Measurements from ENCODE around the gene FN3K.
A peak's percentile ranks its signal among the peaks of the same experiment; 100 is the strongest.

The FN3K gene

GRCh38 chr17:82703935-82704865 is 31.2 kb upstream of the FN3K start:
- no peak for DNase-seq

DNA sequence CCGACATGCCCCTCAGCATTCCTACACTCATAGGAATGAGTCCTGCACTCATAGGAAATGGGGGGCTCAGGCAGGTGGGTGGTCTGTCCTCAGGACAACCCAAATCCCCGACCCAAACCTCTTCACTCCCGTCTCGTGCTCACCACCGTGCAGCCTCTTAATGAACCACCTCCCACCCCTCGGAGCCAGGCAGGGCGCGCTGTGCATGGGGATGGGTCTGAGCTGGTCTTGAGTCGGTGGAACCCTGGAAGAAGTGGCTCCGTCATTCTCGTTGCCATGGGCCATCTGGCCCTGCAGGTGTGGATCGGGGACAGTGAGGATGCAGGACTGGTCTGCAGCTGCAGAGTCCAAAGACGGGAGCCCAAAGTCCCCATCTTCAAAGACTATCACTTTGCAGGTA is 30.5 kb upstream of the FN3K start:
- DNase-seq, result no peak

- no peak for DNase-seq
These were observed 29.7 kb upstream of the FN3K start for GRCh38 chr17:82705756-82706155.

GRCh38 chr17:82709024-82709675 is 26.3 kb upstream of the FN3K start:
- DNase-seq, result no peak

DNA sequence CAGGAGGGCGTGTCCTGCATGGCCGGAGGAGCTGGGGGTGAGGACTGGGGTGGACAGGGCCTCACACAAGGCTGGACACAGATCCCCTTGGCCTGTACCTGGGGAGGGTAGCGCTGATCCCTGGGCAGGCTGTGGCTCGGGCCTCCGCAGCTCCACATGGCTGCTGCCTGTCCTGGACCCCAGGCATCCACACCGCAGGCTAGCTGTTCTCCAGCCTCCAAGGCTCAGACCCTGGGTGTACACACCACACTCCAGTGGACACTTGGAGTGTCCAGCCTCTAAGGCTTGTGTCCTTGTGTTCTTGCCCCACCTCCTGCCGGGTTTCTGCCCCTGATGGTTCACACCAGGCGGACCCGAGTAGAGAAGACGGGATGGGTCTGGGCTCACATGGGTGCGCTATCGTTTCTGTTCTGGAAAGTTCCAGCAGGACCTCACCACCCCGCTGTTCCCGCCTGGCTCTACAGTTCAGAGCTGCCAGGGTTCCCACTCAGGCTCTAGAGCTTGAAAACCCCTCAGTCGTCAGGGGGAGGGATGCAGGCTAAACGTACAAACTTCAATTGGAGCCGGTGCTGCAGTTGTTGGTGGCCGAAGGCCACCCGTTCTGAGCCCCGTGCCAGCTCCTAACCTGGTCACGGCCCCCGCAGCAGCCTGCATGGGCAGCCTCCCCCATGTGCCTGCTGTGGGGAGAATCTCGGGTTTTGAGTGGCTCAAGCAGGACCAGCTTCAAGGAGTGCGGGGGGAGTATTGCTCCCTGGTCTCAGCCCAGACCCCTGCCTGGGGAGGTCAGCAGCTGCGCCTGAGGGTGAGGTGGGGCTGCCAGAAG is 25.5 kb upstream of the FN3K start:
- DNase-seq, result no peak

DNA sequence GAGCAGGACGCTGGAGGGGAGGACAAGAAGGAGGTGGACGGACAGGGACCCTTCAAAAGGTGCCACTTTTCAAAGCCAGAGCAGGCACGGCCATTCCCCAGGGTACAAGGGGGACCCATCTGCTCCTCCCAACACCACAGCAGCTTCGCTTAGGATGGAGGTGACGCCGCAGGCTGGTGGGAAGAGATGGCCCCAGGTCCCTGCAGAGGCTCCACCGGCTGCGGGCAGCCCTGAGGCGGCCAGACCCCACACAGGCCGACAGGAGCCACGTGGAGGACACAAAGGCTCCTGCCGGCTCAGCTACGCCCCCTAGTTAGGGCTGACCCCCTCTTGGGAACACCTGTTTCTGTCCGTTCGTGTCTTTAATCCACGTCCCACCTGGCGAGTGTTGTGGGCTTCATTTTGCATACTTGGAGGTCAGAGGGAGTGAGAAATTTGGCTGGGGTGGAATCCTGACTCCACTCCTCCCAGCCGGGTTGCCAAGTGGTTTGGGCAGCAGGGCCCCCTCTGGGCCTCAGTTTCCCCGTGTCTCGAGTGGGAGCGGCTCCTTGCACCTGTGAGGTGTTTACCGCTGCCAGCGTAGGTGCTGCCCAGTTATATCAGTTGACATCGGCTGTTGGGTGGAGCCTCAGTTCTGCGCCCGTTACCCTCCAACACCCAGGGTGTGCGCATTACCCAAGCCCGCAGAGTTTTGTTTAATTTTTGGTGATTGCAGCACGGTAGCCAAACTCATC is 24.7 kb upstream of the FN3K start:
- no peak for DNase-seq

GRCh38 chr17:82713071-82713723 is 22.2 kb upstream of the FN3K start:
- no peak for DNase-seq

DNA sequence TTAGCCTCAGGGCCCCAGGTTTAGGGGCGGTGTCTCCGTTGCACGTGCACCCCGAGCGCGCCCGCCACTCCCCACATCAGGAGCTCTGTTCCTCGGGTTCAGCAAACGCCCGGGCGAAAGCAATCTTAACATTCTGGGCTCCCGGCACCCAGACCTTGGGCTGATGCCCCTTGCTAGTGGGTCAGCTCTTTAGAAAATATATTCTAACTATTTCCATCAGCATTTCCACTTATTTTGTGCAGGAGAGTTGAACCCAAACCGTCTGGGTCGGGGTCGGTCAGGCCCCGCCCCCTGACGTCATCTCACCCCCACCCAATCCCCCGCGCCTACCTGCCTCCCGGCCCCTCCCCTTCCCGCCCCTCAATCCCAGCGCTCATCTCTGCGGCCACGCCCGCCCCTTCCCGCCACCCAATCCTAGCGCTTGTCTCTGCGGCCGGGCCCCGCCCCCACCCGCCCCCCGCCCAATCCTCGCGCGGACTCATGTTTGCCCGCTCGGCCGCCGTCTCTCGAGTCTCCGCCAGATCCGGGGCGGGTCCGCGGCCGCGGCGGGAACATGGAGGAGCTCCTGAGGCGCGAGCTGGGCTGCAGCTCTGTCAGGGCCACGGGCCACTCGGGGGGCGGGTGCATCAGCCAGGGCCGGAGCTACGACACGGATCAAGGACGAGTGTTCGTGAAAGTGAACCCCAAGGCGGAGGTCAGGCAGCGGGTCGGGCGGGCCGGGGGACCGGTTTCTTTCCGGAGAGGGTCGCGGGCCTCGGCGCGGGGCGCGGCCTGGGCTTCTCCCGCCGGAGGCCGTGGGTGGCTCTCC is 19.0 kb upstream of the FN3K start, which contains the start of gene FN3KRP:
Gene FN3KRP, plus strand, starts transcription at position 504 of the 808 bp plus-strand sequence. Its CDS starts 50 bp downstream, at position 554.
- peak; percentile 93 for DNase-seq

- no peak for DNase-seq
These were observed 16.3 kb upstream of the FN3K start for GRCh38 chr17:82718986-82719685.

DNA sequence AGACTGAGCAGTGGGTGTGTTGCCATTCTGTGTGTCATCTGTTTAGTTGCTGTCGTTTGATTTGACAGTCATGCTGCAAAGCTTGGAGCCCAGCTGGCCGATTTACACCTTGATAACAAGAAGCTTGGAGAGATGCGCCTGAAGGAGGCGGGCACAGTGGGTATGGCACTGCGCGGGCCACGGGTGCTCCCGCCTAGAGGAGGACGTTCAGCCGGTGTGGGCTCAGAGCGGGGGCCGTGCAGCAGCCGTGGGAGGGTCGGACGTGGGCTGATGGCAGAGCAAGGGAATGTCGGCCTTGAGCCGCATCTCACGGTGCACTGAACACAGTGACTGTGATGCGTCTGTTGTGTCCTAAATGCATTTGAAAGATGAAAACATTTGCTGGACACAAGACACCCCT is 15.2 kb upstream of the FN3K start:
- DNase-seq, result no peak

DNA sequence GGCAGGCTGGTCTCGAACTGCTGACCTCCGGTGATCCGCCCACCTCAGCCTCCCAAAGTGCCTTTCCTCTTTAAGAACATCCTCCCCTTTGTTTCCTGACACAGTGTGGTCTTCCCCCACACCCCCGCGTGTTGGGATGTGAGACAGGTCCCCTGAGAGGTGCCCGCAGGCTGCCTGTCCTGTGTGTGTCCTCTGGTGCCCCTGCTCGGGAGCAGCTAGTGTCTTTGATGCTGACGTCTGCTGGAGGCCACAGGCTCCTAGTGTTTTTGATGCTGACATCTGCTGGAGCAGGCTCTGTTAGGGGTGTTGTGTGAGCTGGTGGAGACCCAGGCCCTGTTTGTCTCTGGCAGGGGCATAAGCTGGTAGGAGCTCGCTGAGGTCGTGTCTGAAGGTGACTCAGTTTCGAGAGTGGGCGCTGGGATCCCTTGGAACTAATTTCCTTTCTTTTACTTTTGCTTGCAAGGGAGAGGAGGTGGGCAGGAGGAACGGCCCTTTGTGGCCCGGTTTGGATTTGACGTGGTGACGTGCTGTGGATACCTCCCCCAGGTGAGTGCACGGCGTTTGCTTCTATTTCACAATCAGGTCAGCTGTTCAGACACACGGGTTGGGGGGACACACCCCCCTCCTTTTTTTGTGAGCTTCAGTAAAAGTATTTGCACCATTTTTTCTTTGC is 12.9 kb upstream of the FN3K start:
- DNase-seq, result no peak

DNA sequence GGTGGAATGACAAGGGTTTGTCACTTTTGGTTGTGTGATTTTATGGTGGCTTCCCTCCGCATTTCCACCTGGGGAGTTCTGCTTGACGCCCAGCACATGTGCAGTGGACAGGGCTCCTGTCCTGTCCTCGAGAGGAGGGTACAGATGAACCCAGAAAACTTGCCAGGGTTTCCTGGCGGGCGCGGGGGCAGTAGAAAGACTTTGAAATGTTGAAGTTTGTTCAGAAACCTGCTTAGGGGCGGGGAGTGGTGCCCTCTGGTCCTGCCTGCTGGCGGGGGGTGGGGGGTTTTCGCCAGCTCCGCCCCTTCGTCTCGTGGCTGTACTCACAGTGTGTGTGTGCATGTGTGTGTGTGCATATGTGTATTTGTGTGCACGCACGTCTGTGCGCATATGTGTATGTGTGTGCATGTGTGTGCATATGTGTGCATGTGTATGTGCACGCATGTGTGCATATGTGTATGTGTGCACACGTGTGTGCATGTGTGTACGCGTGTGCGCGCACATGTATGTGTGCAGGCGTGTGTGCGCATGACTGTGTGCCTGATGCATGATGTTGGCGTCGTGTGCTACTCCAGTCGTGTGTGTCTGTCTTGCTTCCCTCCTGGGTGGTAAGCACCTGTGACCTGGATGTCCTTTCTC is 12.1 kb upstream of the FN3K start:
- no peak for DNase-seq

GRCh38 chr17:82726427-82726826 is 9.0 kb upstream of the FN3K start:
- DNase-seq, result no peak

DNA sequence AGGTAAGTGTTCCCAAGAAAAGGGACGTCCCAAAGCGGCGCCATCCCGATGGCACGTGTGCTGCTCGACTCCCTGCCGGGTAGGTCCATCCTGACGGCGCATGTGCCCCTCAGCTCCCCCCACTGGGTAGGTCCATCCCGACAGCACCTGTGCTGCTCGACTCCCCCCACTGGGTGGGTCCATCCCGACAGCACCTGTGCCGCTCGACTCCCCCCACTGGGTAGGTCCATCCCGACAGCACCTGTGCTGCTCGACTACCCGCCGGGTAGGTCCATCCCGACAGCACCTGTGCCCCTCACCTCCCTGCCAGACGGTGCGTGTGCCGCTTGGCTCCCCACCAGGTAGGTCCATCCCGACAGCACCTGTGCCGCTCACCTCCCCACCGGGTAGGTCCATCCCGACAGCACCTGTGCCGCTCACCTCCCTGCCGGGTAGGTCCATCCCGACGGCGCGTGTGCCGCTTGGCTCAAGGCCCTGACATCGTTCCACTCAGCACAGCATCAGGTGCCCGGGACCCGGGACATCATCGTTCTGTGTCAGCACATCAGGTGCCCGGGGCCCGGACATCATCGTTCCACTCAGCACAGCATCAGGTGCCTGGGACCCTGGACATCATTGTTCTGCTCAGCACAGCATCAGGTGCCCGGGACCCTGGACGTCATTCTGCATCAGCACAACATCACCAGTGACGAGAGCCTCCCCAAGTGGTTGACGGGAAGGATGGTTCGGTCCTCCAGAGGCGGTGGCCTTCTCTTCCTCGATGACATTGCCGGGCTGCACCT is 5.7 kb upstream of the FN3K start:
- no peak for DNase-seq

DNA sequence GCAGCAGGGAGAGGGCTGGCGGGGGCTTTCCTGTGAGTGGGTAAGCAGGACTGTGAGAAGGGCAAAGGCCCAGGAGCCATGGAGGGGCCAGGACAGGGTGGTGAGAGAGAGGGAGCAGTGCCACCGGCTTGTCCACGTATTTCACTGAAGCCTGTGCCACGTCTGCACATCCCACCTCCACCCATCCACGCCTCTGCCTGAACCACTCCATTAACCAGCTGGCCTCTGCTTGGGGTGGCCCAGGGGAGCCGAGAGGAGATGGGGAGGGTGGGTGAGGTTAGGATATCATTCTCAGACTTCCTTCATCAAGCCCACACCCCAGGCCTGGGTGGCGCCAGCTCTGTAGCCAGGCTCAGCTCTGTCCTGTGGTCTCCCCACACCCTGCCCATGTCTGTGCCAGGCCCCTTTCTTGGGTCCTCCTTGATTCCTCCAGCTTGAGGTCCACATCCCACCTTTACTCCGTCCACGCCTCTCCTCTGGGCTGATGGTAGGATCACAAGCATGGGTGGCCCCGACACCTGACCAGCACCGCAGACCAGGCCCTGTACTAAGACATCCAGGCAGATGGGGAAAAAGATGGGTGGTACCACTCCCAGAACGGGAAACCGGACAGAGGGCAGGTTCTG is 3.2 kb upstream of the FN3K start:
- no peak for DNase-seq

DNA sequence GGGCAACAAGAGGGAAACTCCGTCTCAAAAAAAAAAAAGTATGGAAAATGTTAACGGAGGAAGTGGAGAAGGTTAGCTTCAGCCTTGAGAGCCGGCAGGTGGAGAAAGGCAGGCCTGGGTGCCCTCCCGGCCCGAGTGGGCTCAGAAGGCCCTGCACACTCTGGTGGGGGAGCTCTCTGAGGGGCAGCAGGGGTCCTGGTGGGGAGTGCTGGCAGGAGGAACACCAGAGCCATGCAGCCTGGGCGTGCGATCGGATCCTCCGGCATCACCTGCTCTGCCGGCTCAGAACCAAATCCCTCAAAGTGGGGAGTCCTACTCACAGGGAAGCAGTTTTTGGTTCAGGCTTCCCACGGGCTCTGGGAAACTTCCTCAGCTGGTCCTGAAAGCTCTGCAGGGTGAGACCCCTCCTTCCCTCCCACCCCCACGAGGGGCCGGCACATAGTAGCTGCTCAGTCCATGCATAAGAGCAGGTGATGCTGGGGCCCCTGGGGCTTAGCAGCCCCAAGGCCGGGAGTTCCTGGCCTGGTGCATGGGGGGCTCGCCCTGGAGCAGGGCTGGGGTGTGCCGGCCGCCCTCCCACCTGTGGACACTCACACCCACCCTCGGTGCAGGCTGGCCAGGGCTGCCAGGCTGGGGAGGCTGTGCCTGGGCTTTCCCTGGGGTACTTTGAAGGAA is 1.2 kb downstream of the FN3K start:
- no peak for DNase-seq

All from HCEC 1CT (cell line).